ENCODE results near the gene TRPC4AP. TPM values are rescaled to one million over a fixed set of nuclear protein-coding genes. Genes with fewer than 3 reads are reported as not detected.
"Not testable (repeated sequence)": the region's sequence is repeated elsewhere in the genome, so short reads cannot be mapped to it uniquely, and the experiment has no call there.

TRPC4AP gene
- total RNA-seq, 4 donors from 2014 or later, result 48.4 to 87.3 (median 57.8) TPM

- no peak overlapping the region for H3K27ac ChIP-seq
- no peak for DNase-seq (ENCODE audit: low spot score in 2 of 2)
- 96% methylated on average over 2 of the region's 2 CpGs for WGBS
- TF ChIP-seq CTCF (IDR thresholded peaks at IDR 0.05), result no peak
- TF ChIP-seq POLR2A (IDR thresholded peaks at IDR 0.05), result no peak
- TF ChIP-seq EP300 (IDR thresholded peaks at IDR 0.05), result no peak
- TF ChIP-seq POLR2AphosphoS5 (IDR thresholded peaks at IDR 0.05), result no peak
- peaks cover 14% of the 10 kb centered on the region for H3K4me1 ChIP-seq
- H3K9me3 ChIP-seq, result no peaks in the 10 kb centered on the region
- no peaks in the 10 kb centered on the region for H3K27me3 ChIP-seq
- peaks cover 17% of the 10 kb centered on the region for H3K36me3 ChIP-seq
- no peak overlapping the region for H3K4me3 ChIP-seq
Observed at GRCh38 chr20:35059110-35059509, 33.5 kb downstream of the TRPC4AP start.

GRCh38 chr20:35055445-35056276 lies 36.9 kb downstream of the TRPC4AP start:
- 81% methylated on average over 9 of the region's 9 CpGs for WGBS

GRCh38 chr20:35054814-35055213 lies 37.8 kb downstream of the TRPC4AP start:
- Histone ChIP-seq H3K9me3 (no peaks in the 10 kb centered on the region), H3K4me3 (no peak overlapping the region), H3K36me3 (peaks cover 20% of the 10 kb centered on the region), H3K27me3 (no peaks in the 10 kb centered on the region), H3K27ac (no peak overlapping the region), H3K4me1 (no peaks in the 10 kb centered on the region)
- TF ChIP-seq CTCF (IDR thresholded peaks at IDR 0.05), result no peak
- TF ChIP-seq POLR2AphosphoS5 (IDR thresholded peaks at IDR 0.05), result no peak
- no peak for TF ChIP-seq EP300 (IDR thresholded peaks at IDR 0.05)
- no peak for TF ChIP-seq POLR2A (IDR thresholded peaks at IDR 0.05)
- 80% methylated on average over 2 of the region's 2 CpGs for WGBS
- no peak for DNase-seq (ENCODE audit: low spot score in 2 of 2)

More at GRCh38 chr20:35055445-35056276, 36.9 kb downstream of the TRPC4AP start:
- Histone ChIP-seq H3K27me3 (no peaks in the 10 kb centered on the region), H3K4me3 (no peak overlapping the region), H3K27ac (no peak overlapping the region), H3K36me3 (peaks cover 14% of the 10 kb centered on the region), H3K4me1 (no peaks in the 10 kb centered on the region), H3K9me3 (no peaks in the 10 kb centered on the region)
- DNase-seq (ENCODE audit: low spot score in 2 of 2), result no peak
- no peak for TF ChIP-seq POLR2AphosphoS5 (IDR thresholded peaks at IDR 0.05)
- no peak for TF ChIP-seq EP300 (IDR thresholded peaks at IDR 0.05)
- TF ChIP-seq POLR2A (IDR thresholded peaks at IDR 0.05), result no peak
- TF ChIP-seq CTCF (IDR thresholded peaks at IDR 0.05), result no peak

GRCh38 chr20:35052616-35053015 lies 40.0 kb downstream of the TRPC4AP start:
- not testable (repeated sequence) for H3K4me3 ChIP-seq; H3K9me3 ChIP-seq; H3K27ac ChIP-seq; H3K27me3 ChIP-seq; DNase-seq (ENCODE audit: low spot score in 2 of 2); H3K4me1 ChIP-seq
- peaks cover 39% of the 10 kb centered on the region for H3K36me3 ChIP-seq
- 93% methylated on average over 5 of the region's 5 CpGs for WGBS

- H3K27ac ChIP-seq, result no peak overlapping the region
- TF ChIP-seq POLR2A (IDR thresholded peaks at IDR 0.05), result no peak
- H3K36me3 ChIP-seq, result peaks cover 52% of the 10 kb centered on the region
Observed at GRCh38 chr20:35049776-35050352, 42.7 kb downstream of the TRPC4AP start.

GRCh38 chr20:35048739-35049138 lies 43.9 kb downstream of the TRPC4AP start:
- no peaks in the 10 kb centered on the region for H3K9me3 ChIP-seq
- no peaks in the 10 kb centered on the region for H3K27me3 ChIP-seq
- no peak for TF ChIP-seq POLR2AphosphoS5 (IDR thresholded peaks at IDR 0.05)
- no peak for TF ChIP-seq POLR2A (IDR thresholded peaks at IDR 0.05)
- peaks cover 63% of the 10 kb centered on the region for H3K36me3 ChIP-seq
- no peak overlapping the region for H3K4me3 ChIP-seq
- WGBS, result 87% methylated on average over 1 of the region's 1 CpG
- H3K27ac ChIP-seq, result no peak overlapping the region
- DNase-seq (ENCODE audit: low spot score in 2 of 2), result no peak
- no peaks in the 10 kb centered on the region for H3K4me1 ChIP-seq

More at GRCh38 chr20:35049776-35050352, 42.7 kb downstream of the TRPC4AP start:
- Histone ChIP-seq H3K4me1 (no peaks in the 10 kb centered on the region), H3K27me3 (no peaks in the 10 kb centered on the region), H3K9me3 (no peaks in the 10 kb centered on the region), H3K4me3 (no peak overlapping the region)
- 86% methylated on average over 5 of the region's 5 CpGs for WGBS
- DNase-seq (ENCODE audit: low spot score in 2 of 2), result no peak

All from suprapubic skin (tissue), 4 donors.